Measurements from ENCODE around the gene NSMCE4A.
"Not testable (repeated sequence)": the region's sequence is repeated elsewhere in the genome, so short reads cannot be mapped to it uniquely, and the experiment has no call there.

The NSMCE4A gene

GRCh38 chr10:121976607-121977006 is 1.6 kb upstream of the NSMCE4A start:
- no peak for DNase-seq (ENCODE audit: low read depth)
- in situ Hi-C loops (cut with HindIII; ENCODE audit: low sequenced_read_pairs) = no loop called here
- no peak for TF ChIP-seq CTCF (IDR thresholded peaks at IDR 0.05; ENCODE audit: low read depth, low read length, missing control alignments)
- H3K4me3 ChIP-seq (ENCODE audit: low read depth, low read length) = no peak overlapping the region

DNA sequence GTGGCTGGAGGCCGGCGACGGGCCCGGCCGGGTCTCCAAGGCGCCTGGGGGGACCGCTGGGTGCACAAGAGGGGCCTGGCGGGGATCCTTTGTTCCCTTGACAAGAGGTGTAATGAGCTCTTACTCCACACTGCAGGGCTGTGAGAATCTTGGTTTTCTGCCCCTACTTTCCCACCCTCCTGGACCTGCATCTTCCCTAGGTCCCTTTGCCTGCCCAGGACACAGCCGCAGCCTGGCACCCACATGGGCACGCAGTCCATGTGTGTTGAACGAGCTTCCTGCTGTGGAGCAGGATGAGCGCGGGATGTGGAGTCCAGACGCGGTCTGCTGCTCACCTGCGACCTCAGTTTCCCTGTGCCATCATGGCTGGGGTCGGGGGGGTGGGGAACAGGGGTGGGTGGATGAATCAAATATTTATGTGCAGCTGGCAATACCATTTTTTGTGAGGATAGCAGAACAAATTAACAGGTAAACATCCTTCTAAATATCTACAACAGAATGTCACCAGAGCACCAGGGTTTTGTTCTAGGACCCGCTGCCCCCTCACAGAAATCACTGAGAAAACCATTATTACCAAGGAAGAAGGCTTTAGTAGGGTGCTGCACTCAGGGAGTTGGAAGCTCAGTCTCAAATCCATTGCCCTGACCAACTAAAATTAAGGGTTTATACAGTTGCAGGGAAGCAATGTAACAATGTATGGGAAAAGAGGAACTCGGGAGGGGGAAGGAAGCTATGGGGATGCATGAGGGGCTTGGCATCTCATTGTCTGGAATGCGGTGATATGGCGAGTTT is 474 bp upstream of the NSMCE4A start:
- in situ Hi-C loops (cut with HindIII; ENCODE audit: low sequenced_read_pairs) = no loop called here
- peak overlapping the region; percentile 73 for H3K4me3 ChIP-seq (ENCODE audit: low read depth, low read length)
- peak; percentile 70 for TF ChIP-seq CTCF (IDR thresholded peaks at IDR 0.05; ENCODE audit: low read depth, low read length, missing control alignments)
- no peak for DNase-seq (ENCODE audit: low read depth)

- TF ChIP-seq CTCF (IDR thresholded peaks at IDR 0.05; ENCODE audit: low read depth, low read length, missing control alignments) = no peak
- in situ Hi-C loops (cut with HindIII; ENCODE audit: low sequenced_read_pairs) = no loop called here
- peak overlapping the region; percentile 73 for H3K4me3 ChIP-seq (ENCODE audit: low read depth, low read length)
- DNase-seq (ENCODE audit: low read depth) = no peak
Measured at GRCh38 chr10:121974019-121974534, 940 bp downstream of the NSMCE4A start.

DNA sequence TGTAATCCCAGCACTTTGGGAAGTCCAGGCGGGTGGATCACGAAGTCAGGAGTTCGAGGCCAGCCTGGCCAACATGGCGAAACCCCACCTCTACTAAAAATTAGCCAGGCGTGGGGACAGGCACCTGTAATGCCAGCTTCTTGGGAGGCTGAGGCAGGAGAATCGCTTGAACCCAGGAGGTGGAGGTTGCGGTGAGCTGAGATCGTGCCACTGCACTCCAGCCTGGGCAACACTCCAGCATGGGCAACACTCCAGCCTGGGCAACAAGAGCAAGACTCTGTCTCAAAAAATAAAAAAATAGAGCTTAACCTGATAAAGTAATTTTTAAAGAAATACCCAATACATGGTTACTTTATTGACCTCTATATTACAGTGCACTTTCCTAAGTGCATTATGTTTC is 5.9 kb downstream of the NSMCE4A start:
- DNase-seq (ENCODE audit: low read depth); in situ Hi-C loops (cut with HindIII; ENCODE audit: low sequenced_read_pairs); H3K4me3 ChIP-seq (ENCODE audit: low read depth, low read length): not testable (repeated sequence)

GRCh38 chr10:121965996-121966395 is 9.0 kb downstream of the NSMCE4A start:
- no peak for TF ChIP-seq CTCF (IDR thresholded peaks at IDR 0.05; ENCODE audit: low read depth, low read length, missing control alignments)
- in situ Hi-C loops (cut with HindIII; ENCODE audit: low sequenced_read_pairs) = no loop called here
- no peak overlapping the region for H3K4me3 ChIP-seq (ENCODE audit: low read depth, low read length)
- DNase-seq (ENCODE audit: low read depth) = no peak

GRCh38 chr10:121961456-121961855 is 13.6 kb downstream of the NSMCE4A start:
- DNase-seq (ENCODE audit: low read depth) = no peak
- H3K4me3 ChIP-seq (ENCODE audit: low read depth, low read length) = no peak overlapping the region
- in situ Hi-C loops (cut with HindIII; ENCODE audit: low sequenced_read_pairs) = no loop called here
- no peak for TF ChIP-seq CTCF (IDR thresholded peaks at IDR 0.05; ENCODE audit: low read depth, low read length, missing control alignments)

- in situ Hi-C loops (cut with HindIII; ENCODE audit: low sequenced_read_pairs) = no loop called here
- no peak overlapping the region for H3K4me3 ChIP-seq (ENCODE audit: low read depth, low read length)
- no peak for DNase-seq (ENCODE audit: low read depth)
- no peak for TF ChIP-seq CTCF (IDR thresholded peaks at IDR 0.05; ENCODE audit: low read depth, low read length, missing control alignments)
Measured at GRCh38 chr10:121959671-121960070, 15.3 kb downstream of the NSMCE4A start.
